ENCODE results near the gene SIAH1.
"Not testable (repeated sequence)": the region's sequence is repeated elsewhere in the genome, so short reads cannot be mapped to it uniquely, and the experiment has no call there.

SIAH1 gene, protein sequence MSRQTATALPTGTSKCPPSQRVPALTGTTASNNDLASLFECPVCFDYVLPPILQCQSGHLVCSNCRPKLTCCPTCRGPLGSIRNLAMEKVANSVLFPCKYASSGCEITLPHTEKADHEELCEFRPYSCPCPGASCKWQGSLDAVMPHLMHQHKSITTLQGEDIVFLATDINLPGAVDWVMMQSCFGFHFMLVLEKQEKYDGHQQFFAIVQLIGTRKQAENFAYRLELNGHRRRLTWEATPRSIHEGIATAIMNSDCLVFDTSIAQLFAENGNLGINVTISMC

DNA sequence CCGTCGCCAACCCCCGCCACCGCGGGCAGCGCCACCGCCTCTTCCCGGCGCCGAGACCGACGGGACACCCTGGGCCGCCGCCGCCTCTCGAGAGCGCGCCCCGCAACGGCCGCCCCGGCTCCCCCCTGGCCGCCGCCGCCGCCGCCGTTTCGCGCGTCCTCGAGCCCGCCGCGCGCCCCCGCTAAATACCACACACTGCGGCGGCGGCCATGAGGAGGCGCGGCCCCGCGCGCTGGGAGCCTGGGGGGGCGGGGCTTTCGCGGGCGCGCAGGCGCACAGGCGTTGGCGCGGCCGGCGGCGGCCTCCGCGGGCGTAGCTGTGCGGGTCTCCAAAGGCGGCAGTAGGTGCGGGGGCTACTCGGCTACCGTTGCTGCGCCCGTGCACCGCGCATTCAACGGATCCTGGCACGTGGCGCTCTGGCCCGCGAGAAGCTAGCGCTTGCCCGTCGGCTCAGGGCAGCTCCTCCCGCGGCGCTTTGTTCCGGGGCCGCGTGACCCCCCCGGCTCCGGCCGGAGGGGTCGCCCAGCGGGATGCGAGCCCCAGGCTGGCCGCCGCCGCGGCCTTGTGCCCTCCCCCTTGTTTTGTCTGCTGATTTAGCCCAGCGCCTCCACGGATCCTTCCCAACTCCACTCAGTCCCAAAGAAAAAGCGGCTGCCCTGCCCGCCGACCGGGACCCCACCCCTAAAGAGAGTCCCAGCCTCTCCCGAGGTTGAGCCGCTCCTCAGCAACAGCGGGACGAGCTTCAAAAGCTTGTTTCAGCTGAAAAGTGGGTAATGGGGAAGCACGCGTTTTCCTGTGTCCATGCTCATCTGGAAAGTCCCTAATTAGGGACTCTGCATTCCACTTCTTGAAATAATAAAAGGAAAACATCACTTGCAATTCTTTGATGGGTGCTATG is at the start of gene SIAH1:
Gene SIAH1 (minus strand): TSS at position 161 of the 898 bp plus-strand sequence. CDS start 22,985 bp downstream, outside the sequence.
- peak; percentile 64 to 75 (median 65) for DNase-seq (ENCODE audit: low read depth in 2 of 3, low spot score in 2 of 3)

DNA sequence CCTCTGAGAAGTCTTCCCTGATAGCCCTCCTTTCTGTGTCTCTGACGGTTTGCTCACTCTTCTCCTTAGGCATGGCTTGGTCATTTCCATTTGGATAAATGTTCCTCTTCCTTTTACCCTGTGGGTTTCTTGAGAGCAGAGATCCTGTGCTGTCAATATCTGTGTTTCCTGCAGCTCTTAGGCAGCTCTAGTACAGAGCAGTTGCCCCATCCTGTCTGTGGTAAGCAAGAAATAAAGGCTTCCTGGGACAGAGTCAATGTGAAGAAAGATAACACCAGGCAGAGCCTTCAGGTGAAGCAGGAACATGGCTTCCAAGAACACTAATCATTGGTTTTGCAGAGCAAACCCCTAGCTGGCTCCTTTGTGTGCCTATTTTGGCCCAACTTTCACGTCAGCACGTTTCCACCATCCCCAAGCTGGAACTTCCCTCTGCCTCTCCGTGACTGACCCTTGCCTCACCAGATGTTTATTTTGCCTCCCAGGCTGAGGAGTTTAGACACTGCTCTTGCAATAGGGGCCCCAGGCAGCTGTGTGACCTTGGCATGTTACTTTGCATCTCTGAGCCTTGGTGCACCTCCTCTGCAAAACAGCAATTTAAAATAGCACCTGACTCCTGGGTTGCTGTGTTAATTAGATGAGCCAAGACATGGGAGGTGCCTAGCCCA is 49.6 kb upstream of the SIAH1 start:
- DNase-seq (ENCODE audit: low read depth in 2 of 3, low spot score in 2 of 3): no peak

DNA sequence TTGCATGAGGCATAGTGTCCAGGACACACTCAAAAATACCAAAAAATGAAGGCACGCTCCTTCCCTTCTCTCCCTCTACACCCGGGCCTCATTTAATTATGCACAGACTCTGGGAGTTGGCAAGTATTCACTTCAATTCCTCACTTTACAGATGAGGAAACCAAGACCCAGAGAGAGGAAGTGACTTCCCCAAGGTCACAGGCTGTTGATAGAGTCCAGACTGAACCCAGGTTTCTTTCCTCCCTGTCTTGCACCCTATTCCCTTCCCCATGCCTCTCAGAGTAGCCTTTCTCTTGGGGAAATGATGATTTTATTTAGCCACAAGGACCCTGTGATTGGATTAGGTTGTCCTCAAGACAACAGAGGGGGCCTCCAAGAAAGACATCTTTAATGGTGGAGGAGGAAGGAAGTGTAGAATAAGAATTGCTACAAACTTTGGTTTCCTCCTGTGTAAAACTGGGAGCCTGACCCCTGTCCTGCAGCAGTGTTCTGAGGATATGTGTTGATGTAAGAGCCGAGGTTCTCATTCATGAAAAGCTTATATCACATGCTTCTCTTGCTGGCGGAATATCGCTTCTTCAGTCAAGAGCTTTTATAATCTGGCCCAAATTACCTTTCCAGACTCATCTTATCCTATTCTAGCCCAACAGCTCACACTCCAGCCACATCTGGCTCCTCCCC is 48.8 kb upstream of the SIAH1 start:
- no peak for DNase-seq (ENCODE audit: low read depth in 2 of 3, low spot score in 2 of 3)

DNA sequence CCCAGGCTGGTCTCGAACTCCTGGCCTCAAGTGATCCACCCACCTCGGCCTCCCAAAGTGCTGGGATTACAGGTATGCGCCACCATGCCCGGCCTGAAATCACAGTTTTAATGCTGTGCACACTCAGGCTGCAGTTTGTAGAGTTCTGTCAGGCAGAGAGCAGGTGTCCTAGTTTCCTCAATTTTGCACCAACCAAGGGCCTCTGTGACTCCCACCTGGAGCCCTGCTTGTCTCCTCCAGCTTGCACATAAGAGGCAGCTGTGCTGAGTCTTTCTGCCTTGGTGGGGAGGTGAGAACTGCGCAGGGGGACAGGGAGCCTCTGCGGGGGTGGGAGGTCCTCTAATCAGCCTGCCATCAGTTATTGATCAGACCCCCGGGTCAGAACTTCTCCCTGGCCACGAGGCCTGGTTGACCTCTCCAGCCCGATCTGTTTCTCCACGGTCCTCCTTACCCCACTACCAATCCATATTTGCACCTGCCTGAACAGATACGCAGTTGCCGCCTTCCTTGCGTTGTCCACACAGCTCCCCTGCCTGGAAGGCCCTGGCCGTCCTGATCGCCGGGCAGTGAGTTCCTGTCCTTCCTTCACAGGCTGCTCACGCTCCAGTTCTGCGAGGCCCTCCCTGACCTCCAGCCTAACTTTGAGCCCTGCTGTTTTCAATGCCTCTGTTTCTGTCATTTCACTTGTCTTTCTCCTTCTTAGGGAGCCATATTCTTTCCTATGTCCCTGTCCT is 48.1 kb upstream of the SIAH1 start:
- DNase-seq (ENCODE audit: low read depth in 2 of 3, low spot score in 2 of 3): no peak

DNA sequence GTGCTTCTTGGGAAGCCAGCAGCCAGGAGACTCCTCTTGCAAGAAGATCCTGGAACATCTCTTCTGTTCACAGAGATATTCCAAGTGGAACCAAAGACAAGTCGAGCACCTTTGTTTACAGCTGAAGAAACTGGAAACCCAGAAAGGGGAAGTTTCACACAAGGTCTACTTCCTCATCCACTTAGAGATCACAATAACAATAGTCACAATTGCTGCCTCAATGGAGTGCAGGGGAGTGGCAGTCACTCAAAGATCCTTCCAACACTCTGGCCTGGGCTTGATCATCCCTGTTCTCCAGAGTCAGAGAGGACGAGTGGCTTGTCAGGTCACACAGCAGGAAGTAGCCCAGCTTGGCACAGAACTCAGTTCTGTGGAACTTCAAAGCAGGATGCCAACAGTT is 46.9 kb upstream of the SIAH1 start:
- DNase-seq (ENCODE audit: low read depth in 2 of 3, low spot score in 2 of 3): no peak

DNA sequence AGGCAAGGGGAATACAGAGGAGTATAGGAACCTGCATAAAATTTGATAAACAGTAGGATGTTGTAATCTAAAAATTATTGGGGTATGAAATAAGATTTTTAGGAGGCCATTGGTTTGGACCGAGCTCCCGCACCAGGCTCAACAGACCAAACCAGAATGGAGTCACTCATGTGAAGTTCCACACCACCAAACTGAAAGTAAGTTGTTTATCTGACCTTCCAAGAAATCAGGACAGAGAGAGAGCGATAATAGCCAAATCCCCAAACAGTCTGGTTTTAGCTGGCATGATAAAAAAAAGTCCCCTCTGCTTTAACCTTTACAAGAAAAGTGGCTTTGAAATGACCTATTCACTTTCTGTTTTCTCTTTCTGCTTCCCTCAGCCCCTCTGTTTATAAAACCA is 45.7 kb upstream of the SIAH1 start:
- no peak for DNase-seq (ENCODE audit: low read depth in 2 of 3, low spot score in 2 of 3)

DNA sequence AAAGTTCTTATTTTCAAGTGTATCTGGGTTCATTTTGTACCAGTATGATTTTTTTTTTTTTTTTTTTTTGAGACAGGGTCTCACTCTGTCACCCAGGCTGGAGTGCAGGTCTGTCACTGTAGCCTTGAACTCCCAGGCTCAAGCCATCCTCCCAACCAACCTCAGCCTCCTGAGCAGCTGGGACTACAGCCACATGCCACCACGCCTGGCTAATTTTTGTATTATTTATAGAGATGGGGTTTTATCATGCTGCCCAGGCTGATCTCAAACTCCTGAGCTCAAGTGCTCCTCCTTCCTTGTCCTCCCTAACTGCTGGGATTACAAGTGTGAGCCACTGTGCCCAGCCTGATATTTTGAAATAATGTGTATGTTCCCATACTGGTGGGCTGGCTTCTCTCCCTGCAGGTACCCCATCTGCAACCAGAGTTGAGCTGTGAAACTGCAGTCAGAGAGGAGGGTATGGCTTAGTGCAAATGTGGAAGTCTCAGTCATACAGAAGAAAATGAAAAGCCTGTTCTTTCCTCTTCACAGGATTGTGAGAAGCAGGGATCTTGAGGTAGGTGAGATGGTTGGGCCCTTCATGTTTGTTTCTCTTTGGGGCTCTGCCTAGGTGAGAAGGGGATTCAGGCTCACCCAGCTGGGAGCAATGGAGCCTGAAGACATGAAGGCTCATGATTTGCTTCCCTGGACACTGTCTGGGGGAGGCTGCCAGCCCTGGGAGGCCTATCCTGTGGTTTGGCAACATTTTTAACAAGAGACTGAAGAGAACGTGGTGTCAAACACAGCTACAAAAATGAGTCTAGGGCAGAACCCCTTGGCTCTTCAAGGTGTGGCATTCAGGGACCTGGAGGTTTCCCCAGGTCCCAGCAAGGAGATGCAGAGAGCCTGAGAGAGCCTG is 41.3 kb upstream of the SIAH1 start:
- DNase-seq (ENCODE audit: low read depth in 2 of 3, low spot score in 2 of 3): no peak

DNA sequence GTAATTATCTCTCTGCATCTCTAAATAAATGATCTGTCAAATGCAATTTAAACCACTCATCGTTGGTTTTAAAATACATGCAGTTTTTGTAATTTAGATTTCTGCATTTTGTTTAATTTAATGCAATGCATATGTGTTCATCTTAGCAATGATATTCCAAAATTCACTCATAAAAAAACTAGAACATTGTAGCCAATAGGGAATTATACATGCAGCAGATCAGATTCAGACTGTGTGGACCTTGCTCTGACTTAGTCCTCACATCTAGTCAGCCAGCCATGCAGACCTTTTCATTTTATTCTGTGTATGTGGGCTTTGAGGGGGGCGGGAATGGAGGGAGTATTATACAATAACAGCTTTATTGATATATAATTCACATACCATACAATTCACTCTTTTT is 37.3 kb upstream of the SIAH1 start:
- no peak for DNase-seq (ENCODE audit: low read depth in 2 of 3, low spot score in 2 of 3)

DNA sequence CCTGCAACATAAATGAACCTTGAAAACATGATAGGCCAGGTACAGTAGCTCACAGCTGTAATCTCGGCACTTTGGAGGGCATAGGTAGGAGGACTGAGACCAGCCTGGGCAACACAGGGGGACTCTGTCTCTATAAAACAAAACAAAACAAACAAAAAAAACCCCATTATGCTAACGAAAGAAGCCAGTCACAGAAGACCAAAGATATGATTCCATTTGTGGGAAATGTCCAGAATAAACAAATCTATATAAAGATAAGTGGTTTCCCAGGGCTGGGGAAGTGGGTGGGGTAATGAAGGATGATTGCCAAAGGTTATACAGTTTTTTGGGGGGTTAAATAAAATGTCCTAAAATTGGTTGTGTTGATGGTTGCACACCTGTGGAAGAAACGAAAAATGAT is 36.5 kb upstream of the SIAH1 start:
- no peak for DNase-seq (ENCODE audit: low read depth in 2 of 3, low spot score in 2 of 3)

DNA sequence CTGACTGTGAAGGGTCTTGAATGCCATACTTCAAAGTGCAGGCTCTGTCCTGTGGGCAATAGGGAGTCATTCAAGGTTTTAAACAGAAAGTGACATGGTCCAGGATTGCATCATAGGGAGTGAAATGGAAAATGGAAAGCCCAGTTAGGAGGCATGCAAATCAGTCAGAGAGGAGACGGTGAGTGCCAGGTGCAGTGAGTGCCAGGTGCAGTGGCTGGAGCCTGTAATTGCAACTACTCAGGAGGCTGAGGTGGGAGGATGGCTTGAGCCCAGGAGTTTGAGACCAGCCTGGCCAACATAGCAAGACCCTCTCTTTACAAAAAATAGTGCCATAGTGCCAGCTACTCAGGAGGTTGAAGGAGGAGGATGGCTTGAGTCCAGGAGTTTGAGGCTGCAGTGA is 35.2 kb upstream of the SIAH1 start:
- DNase-seq (ENCODE audit: low read depth in 2 of 3, low spot score in 2 of 3): no peak

DNA sequence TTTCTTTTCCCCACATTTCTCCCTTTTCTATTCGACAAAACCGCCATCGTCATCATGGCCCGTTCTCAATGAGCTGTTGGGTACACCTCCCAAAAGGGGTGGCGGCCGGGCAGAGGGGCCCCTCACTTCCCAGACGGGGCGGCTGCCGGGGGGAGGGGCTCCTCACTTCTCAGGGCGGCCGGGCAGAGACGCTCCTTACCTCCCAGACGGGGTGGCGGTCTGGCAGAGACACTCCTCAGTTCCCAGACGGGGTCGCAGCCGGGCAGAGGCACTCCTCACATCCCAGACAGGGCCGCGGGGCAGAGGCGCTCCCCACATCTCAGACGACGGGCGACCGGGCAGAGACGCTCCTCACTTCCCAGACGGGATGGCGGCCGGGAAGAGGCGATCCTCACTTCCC is 31.4 kb upstream of the SIAH1 start:
- DNase-seq (ENCODE audit: low read depth in 2 of 3, low spot score in 2 of 3): not testable (repeated sequence)

DNA sequence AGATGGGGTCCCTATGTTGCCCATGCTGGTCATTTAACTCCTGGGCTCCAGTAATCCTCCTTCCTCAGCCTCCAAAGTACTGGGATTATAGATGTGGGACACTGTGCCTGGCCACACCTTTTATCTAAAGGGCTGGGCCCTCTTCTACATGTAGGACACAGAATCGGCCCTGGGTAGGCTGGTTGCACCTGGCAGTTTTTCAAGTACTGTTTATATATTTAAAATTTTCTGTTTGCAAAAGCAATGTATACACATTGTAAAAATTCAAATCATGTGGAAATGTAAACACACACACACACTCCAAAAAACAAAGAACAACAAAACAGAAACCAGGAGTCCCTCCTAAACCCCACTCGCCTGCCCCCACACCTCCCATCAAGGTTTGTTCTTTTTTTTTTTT is 28.1 kb upstream of the SIAH1 start:
- DNase-seq (ENCODE audit: low read depth in 2 of 3, low spot score in 2 of 3): no peak

DNA sequence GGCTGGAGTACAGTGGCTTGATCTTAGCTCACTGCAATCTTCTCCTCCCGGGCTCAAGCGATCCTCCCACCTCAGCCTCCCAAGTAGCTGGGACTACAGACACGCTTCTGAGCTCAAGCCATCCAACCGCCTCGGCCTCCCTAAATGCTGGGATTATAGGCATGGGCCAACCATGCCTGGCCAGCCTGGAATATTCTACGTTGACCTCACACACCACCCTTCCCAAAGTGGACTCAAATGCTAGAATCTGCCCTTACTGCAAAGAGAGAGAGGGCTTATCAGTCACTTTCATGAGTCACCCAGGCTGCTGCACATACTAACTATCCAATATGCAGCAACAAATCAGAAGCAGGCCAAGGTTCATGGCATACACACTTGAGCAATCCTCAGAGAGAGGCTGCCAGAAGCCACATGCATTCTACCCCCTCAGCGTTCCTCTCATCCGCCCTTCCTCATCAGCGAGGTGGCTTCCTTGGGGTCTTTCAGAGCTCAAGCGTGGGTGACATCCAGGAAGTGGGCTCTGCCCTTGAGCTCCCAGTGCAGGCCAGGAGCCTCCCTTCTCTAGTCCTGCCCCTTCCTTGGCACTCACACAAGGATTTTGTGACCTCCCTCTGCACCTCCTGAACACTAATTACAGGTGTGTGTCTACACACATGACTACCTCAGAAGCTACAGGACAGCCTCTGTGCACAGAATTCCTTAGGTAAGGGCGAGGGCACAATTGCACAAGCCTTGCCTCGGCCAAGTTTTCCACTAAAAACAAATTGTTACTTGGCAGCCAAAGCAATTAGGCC is 24.8 kb upstream of the SIAH1 start:
- no peak for DNase-seq (ENCODE audit: low read depth in 2 of 3, low spot score in 2 of 3)

DNA sequence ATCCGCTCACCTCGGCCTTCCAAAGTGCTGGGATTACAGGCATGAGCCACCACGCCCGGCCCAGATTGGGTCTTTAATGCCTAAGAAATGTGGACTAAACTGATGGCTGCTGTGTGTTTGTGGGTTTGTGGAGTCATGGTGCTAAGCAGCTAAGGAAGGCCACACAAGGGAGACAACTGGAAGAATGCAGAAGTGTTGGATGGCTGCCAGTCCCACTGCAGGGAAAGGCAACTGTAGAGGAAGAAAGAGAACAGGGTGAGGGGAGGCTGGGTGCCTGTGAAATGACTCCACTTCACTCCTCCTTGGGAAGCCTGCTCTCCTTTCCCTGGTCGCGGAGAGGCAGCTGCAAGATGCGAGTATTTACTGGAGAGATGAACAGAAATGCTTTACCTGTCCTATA is 23.5 kb upstream of the SIAH1 start:
- no peak for DNase-seq (ENCODE audit: low read depth in 2 of 3, low spot score in 2 of 3)

DNA sequence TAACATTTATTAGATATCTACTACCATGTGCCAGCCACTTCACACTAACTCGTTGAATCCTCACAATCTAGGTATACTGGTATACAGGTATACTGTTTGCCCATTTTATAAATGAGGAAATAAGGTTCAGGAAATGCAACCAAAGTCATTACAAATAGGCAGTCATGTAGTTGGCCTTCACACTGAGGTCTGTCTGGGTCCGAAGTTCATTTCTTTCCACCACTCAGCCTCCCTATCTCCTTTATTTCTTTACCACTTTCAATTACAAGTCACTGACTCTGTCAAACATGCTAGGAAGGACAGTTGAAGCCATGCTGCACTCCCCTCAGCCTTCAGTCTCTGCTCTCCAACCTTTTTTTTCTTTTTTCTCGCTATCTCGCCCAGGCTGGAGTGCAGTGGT is 20.7 kb upstream of the SIAH1 start:
- DNase-seq (ENCODE audit: low read depth in 2 of 3, low spot score in 2 of 3): no peak

DNA sequence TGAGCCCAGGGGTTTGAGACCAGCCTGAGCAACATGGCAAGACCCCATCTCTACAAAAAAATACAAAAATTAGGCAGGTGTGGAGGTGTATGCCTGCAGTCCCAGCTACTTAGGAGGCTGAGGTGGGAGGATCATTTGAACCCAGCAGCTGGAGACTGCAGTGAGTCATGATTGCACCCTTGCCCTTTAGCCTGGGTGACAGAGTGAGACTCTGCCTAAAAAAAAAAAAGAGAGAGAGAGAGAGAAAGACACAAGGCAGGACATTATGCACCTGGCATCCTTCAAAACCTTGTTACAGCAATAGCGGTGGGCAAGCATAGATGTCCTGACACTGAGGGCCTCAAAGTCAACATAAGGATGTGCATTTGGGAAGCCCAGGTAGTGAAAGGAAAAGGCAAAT is 19.9 kb upstream of the SIAH1 start:
- DNase-seq (ENCODE audit: low read depth in 2 of 3, low spot score in 2 of 3): no peak

DNA sequence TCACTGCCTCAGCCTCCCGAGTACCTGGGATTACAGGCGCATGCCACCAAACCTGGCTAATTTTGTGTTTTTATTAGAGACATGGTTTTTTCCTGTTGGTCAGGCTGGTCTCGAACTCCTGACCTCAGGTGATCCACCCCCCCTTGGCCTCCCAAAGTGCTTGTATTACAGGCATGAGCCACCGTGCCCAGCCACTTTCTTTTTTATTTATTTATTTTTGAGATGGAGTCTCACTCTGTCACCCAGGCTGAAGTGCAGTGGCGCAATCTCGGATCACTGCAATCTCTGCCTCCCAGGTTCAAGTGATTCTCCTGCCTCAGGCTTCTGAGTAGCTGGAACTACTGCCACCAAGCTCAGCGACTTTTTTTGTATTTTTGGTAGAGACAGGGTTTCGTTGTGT is 17.3 kb upstream of the SIAH1 start:
- not testable (repeated sequence) for DNase-seq (ENCODE audit: low read depth in 2 of 3, low spot score in 2 of 3)

DNA sequence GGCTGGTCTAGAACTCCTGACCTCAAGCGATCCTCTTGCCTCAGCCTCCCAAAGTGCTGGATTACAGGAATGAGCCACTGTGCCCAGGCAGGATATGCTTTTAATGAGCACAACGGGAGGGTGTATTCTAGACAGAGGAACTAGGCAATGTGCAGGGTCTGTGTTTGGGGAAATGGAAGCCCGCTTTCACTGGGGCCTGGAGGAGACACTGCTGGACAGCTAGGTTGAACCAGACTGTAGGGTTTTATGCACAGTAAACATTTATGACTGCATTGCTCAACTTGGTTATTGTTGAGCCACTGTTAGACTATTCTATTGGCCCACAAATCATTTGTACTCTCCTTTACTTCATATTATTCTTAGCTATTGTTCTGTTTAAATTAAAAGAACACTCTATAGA is 10.2 kb upstream of the SIAH1 start:
- no peak for DNase-seq (ENCODE audit: low read depth in 2 of 3, low spot score in 2 of 3)

DNA sequence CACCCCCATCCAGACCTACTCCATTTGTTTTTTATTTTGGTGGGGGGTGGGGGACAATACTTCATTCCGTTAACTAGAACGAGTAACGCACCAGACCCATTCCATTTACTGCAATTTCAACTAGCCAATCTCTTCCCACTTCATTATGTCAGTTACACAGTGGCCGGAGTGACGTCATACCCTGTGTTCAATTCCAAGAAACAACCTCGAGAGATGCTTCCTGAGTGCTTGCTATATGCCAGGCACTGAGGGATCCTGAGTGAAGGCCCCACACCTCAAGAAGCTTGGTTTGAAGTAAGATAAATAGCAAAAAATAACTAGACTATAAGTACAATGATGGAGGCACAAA is 9.1 kb upstream of the SIAH1 start:
- DNase-seq (ENCODE audit: low read depth in 2 of 3, low spot score in 2 of 3): no peak

All from activated CD8-positive, alpha-beta memory T cell treated with anti-CD3 and anti-CD28 coated beads for 48 hours (primary cell).